Tibial nerve (tissue), 4 donors: ENCODE results near the gene VAMP8. TPM values are rescaled to one million over a fixed set of nuclear protein-coding genes. Genes with fewer than 3 reads are reported as not detected.
A peak's percentile ranks its signal among the peaks of the same experiment; 100 is the strongest.

Source experiments
- DNase-seq, 2 donors: peaks; one replicate each; pipeline ENCODE4 v3.0.0-alpha.2; 2019; ENCODE audit warnings: low spot score in 2 of 2
- H3K27ac ChIP-seq, 4 donors: fragments of 200-600 bp; sonication (generic) in 3 of 4; one replicate each; pipeline ENCODE4 v1.5.1; 2017 to 2019; ENCODE audit warnings: mild to moderate bottlenecking in 1 of 4
- H3K27me3 ChIP-seq, 2 donors: fragments of 200-600 bp; sonication (generic) in 1 of 2; one replicate each; pipeline versions ENCODE4 v1.5.1 to v1.6.0; 2017 to 2019
- H3K36me3 ChIP-seq, 3 donors: fragments of 200-600 bp; sonication (generic); one replicate each; pipeline ENCODE4 v1.5.1; 2018 to 2019
- H3K4me1 ChIP-seq, 4 donors: fragments of 200-600 bp; sonication (generic) in 3 of 4; one replicate each; pipeline ENCODE4 v1.5.1; 2017 to 2019
- H3K4me3 ChIP-seq, 4 donors: fragments of 200-600 bp; sonication (generic) in 3 of 4; one replicate each; pipeline ENCODE4 v1.5.1; 2017 to 2019; ENCODE audit warnings: mild to moderate bottlenecking in 1 of 4, moderate library complexity in 1 of 4
- H3K9me3 ChIP-seq, 4 donors: fragments of 200-600 bp; sonication (generic) in 3 of 4; one replicate each; pipeline ENCODE4 v1.5.1; 2017 to 2019
- EP300 ChIP-seq, 2 donors: sonication (generic); formaldehyde crosslinking; IDR thresholded peaks; one replicate each; pipeline ENCODE4 v1.6.1; 2017; ENCODE audit warnings: antibody characterized with exemption in 2 of 2, mild to moderate bottlenecking in 1 of 2
- POLR2A ChIP-seq, 2 donors: fragments of 450-650 bp; IDR thresholded peaks; one replicate each; pipeline ENCODE4 v1.6.1; 2017; ENCODE audit warnings: antibody characterized with exemption in 2 of 2, mild to moderate bottlenecking in 2 of 2, moderate library complexity in 2 of 2
- WGBS, 2 donors: methylation state at CpG; one replicate each; pipeline ENCODE4 v1.1.5; 2018; 5-methylcytosine and 5-hydroxymethylcytosine counted together
- total RNA-seq, 4 donors: library from RNA; depleted of rRNA; stranded (reverse); fragments of >200 nt; gene quantifications; one replicate each; pipeline ENCODE4 v1.1.0, GENCODE V29; 2016
- TF ChIP-seq, protein P1 (sequence below), 5 experiments: fragments of 200-600 bp in 3 of 5; fragments of 450-650 bp in 2 of 5; sonication (generic) in 3 of 5; IDR thresholded peaks; one replicate each; pipeline ENCODE4 v1.5.1; 2016 to 2019; ENCODE audit warnings: antibody characterized with exemption in 5 of 5, mild to moderate bottlenecking in 3 of 5, moderate library complexity in 2 of 5

Gene VAMP8
- total RNA-seq, 4 donors from 2014 or later = 4.3 to 24.0 (median 11.8) TPM

- TF ChIP-seq EP300 (IDR thresholded peaks at IDR 0.05) (no peak), POLR2A (IDR thresholded peaks at IDR 0.05) (no peak)
- TF ChIP-seq, protein P1, sequence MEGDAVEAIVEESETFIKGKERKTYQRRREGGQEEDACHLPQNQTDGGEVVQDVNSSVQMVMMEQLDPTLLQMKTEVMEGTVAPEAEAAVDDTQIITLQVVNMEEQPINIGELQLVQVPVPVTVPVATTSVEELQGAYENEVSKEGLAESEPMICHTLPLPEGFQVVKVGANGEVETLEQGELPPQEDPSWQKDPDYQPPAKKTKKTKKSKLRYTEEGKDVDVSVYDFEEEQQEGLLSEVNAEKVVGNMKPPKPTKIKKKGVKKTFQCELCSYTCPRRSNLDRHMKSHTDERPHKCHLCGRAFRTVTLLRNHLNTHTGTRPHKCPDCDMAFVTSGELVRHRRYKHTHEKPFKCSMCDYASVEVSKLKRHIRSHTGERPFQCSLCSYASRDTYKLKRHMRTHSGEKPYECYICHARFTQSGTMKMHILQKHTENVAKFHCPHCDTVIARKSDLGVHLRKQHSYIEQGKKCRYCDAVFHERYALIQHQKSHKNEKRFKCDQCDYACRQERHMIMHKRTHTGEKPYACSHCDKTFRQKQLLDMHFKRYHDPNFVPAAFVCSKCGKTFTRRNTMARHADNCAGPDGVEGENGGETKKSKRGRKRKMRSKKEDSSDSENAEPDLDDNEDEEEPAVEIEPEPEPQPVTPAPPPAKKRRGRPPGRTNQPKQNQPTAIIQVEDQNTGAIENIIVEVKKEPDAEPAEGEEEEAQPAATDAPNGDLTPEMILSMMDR (IDR thresholded peaks at IDR 0.05) = no peak
These were observed 7.7 kb downstream of the VAMP8 start for GRCh38 chr2:85584857-85585780.

GRCh38 chr2:85585781-85586105, 8.4 kb downstream of the VAMP8 start:
- H3K36me3 ChIP-seq = no peaks in the 10 kb centered on the region
- H3K4me3 ChIP-seq = peak overlapping the region in 2 of 4 donors; percentile 58 to 87
- H3K9me3 ChIP-seq = no peaks in the 10 kb centered on the region
- no peaks in the 10 kb centered on the region for H3K27me3 ChIP-seq
- WGBS, 2 donors = 26 to 33% methylated on average over 1 of the region's 1 CpG
- peaks cover 0 to 76% (median 56%) of the 10 kb centered on the region in 4 donors for H3K4me1 ChIP-seq
- H3K27ac ChIP-seq = peak overlapping the region; percentile 32 to 95 (median 92)
- no peak for DNase-seq
- TF ChIP-seq POLR2A (IDR thresholded peaks at IDR 0.05) = no peak
- TF ChIP-seq EP300 (IDR thresholded peaks at IDR 0.05) = peak in 1 of 2 donors; percentile 44

More at GRCh38 chr2:85584857-85585780, 7.7 kb downstream of the VAMP8 start:
- Histone ChIP-seq H3K36me3 (no peaks in the 10 kb centered on the region), H3K27me3 (no peaks in the 10 kb centered on the region), H3K27ac (peak overlapping the region; percentile 32 to 95 (median 92)), H3K4me3 (peak overlapping the region; percentile 49 to 87 (median 57)), H3K4me1 (peaks cover 0 to 72% (median 51%) of the 10 kb centered on the region in 4 donors), H3K9me3 (no peaks in the 10 kb centered on the region)
- no peak for DNase-seq
- 31% methylated on average over 9 of the region's 9 CpGs for WGBS, 2 donors

- 75 to 82% methylated on average over 4 of the region's 4 CpGs for WGBS, 2 donors
- no peaks in the 10 kb centered on the region for H3K36me3 ChIP-seq
- H3K27ac ChIP-seq = peak overlapping the region in 3 of 4 donors; percentile 74 to 95 (median 93)
- H3K4me3 ChIP-seq = no peak overlapping the region
- no peaks in the 10 kb centered on the region for H3K9me3 ChIP-seq
- peaks cover 0 to 90% (median 72%) of the 10 kb centered on the region in 4 donors for H3K4me1 ChIP-seq
- no peaks in the 10 kb centered on the region for H3K27me3 ChIP-seq
- TF ChIP-seq EP300 (IDR thresholded peaks at IDR 0.05) (no peak), POLR2A (IDR thresholded peaks at IDR 0.05) (no peak)
- TF ChIP-seq, protein P1 (IDR thresholded peaks at IDR 0.05) = no peak
- no peak for DNase-seq
These were observed 10.8 kb downstream of the VAMP8 start for GRCh38 chr2:85588236-85588635.

DNA sequence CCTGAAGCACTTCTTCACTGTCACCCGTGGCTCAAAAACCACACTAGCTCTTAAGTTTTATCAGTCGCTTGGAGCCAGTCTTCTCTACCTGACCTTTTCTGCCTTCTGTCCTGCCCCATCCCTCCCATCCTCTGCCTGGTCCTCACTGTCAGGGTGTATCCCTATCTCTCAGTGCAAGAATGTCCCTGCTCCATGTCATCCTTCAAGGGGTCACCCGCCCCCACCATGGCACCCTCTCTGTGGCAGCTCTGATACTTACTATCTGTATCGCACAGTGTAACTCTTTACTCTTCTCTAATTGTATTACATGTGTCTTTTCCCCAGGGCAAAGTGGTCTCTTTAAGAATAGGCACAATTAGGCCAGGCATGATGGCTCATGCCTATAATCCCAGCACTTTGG, 11.3 kb downstream of the VAMP8 start:
- DNase-seq = no peak
- TF ChIP-seq EP300 (IDR thresholded peaks at IDR 0.05) (no peak), POLR2A (IDR thresholded peaks at IDR 0.05) (no peak)
- TF ChIP-seq, protein P1 (IDR thresholded peaks at IDR 0.05) = no peak
- Histone ChIP-seq H3K4me1 (peaks cover 0 to 89% (median 71%) of the 10 kb centered on the region in 4 donors), H3K4me3 (no peak overlapping the region), H3K9me3 (no peaks in the 10 kb centered on the region), H3K27me3 (no peaks in the 10 kb centered on the region), H3K27ac (peak overlapping the region in 3 of 4 donors; percentile 74 to 95 (median 93)), H3K36me3 (no peaks in the 10 kb centered on the region)
- 78 to 81% methylated on average over 4 of the region's 4 CpGs for WGBS, 2 donors

DNA sequence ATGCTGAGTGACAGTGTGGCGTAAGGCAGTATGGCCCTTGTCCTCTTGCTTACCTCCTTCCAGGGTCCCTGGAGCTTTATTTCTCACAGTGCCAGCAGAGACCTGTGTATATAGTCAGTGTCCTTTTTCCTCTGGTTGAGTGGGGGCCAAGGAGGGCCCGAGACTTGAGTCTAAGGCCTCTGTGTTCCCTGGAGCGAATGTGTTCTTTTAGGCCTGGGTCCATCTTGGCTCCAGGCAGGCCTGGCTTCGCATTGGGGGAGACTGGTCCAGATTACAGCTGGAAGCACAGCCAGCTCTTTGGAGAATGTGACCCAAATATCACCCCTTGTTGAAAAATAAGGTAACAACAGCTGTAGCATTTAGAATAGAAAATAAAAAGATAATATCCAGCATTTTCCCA, 11.8 kb downstream of the VAMP8 start:
- no peaks in the 10 kb centered on the region for H3K27me3 ChIP-seq
- peak overlapping the region in 3 of 4 donors; percentile 74 to 95 (median 93) for H3K27ac ChIP-seq
- H3K4me3 ChIP-seq = no peak overlapping the region
- no peaks in the 10 kb centered on the region for H3K9me3 ChIP-seq
- TF ChIP-seq POLR2A (IDR thresholded peaks at IDR 0.05) (no peak), EP300 (IDR thresholded peaks at IDR 0.05) (no peak)
- WGBS, 2 donors = 70 to 79% methylated on average over 4 of the region's 4 CpGs
- H3K36me3 ChIP-seq = no peaks in the 10 kb centered on the region
- DNase-seq = no peak
- H3K4me1 ChIP-seq = peaks cover 0 to 90% (median 68%) of the 10 kb centered on the region in 4 donors
